DLD1 (cell line): ENCODE measurements around the gene CNDP2.
"Not testable (repeated sequence)": the region's sequence is repeated elsewhere in the genome, so short reads cannot be mapped to it uniquely, and the experiment has no call there.

Experiments
- in situ Hi-C: cut with HindIII; loops from 2 replicates; pipeline ENCODE4 v1.10.0; 2017; ENCODE audit warnings: low sequenced_read_pairs

The CNDP2 gene

DNA sequence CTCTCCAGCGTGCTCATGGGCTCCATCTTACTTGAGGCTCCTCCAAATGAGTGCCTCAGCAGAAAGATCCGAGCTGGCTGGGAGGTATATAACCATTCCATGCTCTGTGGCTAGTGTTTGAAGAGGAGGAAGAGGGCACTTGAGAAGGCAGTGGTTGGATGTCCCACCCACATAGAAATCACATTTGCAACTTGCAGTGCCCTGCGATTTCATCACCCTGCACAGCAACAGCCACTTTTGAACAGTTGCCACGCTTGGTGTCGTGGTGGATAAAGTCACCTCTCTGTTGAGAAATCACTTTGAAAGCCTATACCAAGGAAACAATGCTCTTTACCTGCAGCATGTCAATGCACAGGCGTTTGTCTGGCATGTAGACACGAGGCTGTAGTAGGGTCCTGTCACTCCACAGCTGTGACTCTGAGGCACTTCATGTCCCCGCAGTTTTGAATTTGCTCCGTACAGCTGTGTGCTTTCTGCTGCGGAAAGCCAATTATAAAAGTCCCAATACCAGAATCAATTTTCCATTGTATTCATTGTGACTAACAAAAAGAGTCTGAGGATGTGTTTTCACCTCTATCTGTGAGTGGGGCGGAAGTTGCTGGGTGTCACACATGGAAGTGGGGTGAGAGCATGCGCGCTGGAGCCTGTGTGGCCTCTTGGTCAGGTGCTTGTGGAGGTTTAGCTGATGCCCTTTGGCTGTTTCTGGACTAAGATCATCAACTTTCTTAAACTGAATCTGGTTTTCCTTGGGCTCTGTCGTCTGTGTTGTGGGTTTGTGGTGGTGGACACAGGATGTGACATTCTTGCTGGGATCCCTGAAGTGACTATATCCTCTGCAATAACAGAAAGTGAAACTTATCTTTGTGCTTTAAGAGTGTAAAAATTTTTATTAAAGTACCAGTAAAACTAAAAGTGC, 2.8 kb downstream of the CNDP2 start:
- in situ Hi-C loops: no loop called here

DNA sequence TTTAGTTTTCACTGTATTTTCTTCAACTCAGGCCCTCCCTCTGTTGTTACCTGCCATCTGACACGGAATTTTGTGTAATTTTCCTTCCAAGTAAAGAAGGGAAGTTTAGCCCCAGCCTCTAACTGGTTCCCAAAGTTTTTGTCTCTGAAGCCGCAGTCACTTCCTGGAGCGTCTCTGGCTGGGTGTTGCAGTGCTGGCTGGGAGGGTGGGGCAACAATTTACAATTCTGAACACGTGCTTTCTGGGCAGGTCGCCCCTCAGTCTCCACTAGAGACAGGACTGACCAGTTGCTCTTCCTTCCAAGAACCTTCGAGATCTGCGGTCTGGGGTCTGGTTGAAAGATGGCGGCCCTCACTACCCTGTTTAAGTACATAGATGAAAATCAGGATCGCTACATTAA, 3.5 kb downstream of the CNDP2 start:
- in situ Hi-C loops: no loop called here

DNA sequence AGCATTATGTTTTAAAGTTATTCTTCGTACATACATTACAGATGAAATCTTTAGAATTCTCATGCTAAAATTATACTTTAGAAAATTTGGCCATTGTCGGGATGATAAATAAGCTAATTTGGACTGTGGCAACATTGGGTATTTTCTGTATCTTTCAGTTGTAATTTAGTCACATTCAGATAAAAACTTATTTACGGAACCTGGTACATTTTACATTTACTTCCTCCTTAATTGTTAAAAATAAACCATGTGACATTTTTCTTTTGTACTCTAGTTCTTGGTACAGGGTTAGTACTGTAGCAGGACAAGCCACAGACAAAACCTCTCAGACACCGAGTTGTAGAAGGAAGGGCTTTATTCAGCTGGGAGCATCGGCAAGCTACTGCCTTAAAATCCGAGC, 4.2 kb downstream of the CNDP2 start:
- in situ Hi-C loops: no loop called here

DNA sequence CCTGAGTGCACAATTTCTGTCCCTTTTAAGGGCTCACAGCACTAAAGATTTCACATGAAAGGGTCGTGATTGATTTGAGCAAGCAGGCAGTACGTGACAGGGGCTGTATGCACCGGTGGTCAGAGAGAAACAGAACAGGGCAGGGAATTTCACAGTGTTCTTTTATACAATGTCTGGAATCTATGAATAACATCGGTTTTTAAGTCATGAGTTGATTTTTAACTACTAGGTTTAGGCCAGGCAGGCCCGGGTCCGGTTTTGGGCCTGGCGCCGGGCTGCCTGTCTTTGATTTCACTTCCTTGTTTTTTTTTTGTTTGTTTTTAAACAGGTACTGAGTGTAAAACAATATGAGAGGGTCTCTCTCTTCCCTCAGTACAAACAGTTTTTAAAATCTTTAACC, 4.6 kb downstream of the CNDP2 start:
- in situ Hi-C loops: not testable (repeated sequence)

DNA sequence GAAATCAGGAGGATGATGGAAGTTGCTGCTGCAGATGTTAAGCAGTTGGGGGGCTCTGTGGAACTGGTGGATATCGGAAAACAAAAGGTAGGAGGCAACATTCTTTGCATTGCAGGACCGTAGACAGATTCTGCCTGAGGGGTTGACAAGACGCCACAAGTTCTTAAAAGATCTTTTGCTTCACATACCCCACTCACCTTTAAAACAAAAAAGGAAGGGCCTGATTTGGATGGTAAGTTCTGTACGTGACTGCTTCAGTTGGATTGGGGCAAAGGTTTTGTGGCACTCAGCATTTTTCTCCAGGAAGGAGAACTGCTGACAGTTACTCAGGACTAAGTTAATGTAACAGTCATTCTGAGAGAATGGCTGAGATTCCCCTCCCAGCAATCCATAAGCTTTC, 5.2 kb downstream of the CNDP2 start:
- in situ Hi-C loops: no loop called here

DNA sequence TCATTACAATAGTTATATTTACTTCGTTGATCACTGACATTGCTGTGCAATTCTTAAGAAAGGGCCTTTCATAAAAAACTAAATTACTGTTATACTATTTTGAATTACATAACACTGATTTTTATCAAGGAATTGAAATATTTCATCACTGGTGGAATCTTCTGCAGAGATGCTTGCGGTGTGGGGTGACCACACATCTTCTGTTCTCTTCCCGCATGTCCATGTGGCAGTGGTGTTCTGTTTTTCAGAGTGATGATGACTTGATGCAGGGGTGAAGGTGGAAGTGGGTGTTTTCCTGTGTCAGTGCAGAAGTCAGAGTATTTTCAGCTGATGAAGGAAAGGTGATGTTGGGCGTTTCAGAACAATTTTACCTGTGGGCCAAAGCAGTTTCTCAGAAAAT, 7.0 kb downstream of the CNDP2 start:
- in situ Hi-C loops: no loop called here

DNA sequence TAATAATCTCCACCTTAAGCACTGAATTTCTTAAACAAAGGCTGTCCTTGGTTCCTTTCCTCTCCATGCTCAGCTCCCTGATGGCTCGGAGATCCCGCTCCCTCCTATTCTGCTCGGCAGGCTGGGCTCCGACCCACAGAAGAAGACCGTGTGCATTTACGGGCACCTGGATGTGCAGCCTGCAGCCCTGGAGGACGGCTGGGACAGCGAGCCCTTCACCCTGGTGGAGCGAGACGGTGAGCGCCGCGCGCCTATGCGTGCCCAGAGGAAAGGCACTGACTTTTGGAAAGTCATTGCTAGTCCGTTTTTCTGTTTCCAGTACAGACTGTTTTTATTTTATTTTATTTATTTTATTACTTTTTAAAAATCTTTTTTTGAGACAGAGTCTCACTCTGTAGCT, 9.6 kb downstream of the CNDP2 start:
- in situ Hi-C loops: no loop called here

DNA sequence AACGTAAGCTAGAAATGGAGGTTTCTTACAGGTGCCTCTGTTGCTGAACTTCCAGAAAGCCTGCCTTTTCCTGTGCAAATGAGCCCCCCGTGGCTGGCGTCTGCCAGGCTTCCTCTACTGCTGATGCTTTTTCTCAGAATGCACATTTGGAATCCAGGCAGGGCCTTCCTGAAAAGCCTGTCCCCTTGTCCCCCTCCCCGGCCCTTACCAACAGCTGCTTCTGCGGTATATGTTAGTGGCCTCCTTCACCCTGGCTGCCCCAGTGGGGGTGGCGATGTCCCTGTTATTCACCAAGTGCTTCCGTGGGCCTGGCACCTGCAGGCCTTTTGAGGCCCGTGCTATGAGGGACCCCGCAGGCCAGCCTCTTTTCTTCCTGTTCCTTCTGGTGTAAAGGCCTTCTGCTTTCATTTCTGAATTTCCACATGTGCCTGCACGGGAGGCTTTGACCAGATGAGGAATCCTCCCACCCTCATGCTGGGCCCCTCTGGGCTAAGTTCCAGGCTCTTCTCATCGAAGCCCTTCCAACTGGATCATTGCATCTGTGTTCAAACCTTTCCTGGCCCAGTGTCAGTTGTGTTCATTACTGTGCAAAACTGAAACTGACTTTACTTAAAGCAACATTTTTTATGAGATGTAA, 10.4 kb downstream of the CNDP2 start:
- in situ Hi-C loops: no loop called here

DNA sequence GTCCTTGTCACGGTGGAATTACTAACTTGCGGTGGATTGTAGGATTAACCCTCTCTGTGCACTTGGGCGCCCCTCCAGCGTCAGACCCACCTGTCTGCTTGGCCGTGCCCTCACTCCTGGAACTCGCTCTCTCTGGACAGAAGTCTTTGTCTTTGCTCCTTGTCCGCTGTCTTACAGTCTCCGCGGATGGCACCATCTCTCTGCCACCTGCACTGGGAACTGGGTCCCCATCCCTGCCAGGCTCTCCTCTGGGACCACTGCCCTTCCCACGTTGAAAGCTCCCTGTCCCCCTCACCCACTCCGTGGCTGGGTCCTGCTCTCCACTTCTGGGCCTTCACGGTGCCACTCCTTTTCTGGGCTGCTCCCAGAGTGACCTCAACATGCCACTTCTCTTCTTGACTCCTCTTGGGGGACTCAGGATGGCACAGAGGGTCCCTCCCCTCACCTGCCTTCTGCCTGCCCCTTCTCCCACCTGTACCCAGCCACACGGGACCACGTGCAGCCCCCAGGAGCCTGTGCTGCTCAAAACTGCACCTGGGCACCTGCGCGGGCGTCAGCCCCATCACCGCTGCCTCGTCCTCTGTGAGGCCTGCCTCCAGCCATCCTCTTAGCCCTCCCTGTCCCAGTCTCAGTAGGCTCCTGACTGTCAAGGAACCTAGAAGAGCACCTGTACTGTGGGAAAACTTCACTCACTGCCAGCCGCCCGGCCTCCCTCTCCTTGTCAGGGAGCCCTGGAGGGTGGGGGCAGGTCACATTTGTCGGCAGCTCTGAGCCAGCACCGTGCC, 11.1 kb downstream of the CNDP2 start:
- in situ Hi-C loops: no loop called here

DNA sequence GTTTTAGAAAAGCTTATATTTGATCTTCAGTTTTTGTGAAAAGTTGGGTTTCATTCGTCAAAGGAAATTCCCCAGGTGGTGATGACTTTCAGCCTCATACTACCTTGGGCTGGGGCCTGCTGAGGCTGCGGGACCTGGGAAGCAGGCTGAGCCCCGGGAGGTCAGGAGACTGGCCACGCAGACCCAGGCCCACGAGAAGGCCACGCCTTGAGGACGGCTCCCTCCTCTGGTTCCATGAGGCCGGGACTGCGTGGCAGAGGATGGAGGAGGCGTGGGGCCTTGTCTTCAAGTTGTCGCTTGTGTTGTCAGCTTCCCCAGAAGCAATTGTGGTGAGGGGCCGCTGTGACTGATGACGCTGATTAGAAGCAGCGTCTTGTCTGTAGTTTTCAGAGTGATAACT, 11.8 kb downstream of the CNDP2 start:
- in situ Hi-C loops: no loop called here

DNA sequence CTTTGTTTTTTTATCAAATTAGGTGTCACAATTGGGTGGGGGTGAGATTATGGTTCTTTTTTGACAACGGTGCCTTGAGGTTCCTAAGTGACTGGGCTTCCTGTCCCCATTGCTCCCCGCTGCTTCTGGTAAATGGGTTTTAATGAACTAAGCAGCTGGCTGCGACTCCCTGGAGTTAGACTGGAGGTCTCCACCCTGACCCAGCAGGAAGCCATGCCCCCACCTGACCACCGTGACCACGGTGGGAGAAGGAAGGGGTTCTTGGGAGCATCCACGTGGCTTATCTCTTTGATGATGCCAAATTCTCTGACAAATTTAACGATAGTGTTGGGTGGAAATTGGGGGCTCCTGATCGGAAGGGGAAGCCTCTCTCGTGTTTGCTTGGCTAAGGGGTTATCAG, 12.2 kb downstream of the CNDP2 start:
- in situ Hi-C loops: no loop called here

DNA sequence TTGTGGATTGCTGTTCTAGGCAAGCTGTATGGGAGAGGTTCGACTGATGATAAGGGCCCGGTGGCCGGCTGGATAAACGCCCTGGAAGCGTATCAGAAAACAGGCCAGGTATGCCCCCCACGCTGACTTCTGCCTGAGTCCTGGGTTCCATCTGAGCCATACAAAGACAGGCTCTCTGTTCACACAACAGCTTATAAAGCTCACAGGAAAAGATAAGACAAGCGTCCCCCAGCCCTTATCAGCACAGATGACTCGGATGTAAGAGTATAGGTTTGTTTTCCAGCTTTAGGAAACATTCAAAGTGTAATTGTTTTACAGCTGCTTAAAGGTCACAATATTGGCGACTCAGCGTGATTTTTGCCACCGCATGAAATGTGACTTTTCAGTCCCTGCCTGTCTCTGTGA, 12.7 kb downstream of the CNDP2 start:
- in situ Hi-C loops: no loop called here

DNA sequence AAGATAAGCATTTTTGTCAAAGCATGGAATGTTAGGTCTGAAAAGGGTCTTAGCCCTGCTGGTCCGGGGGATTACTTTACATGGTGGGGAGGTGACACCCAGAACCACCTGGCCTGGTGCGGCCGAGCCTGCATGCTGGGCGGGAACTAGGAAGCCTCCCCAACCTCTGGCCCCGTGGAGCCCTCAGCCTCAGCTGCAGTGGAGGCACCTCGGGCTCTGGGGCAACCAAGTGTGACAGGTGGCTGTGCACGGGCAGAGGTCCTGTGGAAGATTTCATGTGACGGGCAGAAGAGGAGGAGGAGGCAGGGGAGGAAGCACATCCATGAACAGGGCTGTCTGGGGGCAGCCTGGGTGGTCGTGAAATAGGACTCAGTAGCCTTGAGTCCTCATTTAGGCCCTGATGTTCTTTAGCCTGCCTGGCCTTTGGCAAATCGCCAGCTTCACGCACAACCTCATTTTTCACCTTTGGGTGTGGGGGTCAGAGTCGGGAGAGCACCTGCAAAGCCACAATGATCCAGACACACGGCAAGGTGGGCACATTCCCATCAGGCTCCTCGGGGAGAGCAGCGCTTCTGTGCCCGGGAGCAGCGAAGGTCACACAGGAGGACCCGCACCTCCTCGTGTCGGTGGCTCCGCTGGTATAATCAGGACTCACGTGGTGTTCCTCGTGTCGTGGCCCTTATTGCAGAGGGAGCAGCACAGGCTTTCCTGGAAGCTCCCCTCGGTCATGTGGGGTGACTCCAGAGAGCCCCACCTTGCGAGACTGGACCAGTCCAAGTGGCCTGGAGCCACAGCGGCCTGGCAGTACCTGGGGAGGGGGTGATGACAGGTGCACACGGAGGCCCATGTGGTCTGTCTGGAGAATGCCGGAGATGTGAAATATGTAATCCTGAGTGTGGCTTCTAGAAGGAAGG, 13.9 kb downstream of the CNDP2 start:
- in situ Hi-C loops: no loop called here

DNA sequence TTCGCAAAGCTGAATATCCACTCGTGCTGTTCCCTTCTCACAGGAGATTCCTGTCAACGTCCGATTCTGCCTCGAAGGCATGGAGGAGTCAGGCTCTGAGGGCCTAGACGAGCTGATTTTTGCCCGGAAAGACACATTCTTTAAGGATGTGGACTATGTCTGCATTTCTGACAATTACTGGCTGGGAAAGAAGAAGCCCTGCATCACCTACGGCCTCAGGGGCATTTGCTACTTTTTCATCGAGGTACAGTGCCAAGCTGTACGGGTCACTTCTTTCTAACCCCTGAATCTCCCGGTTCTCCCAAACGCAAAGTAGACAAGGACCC, 14.6 kb downstream of the CNDP2 start:
- in situ Hi-C loops: no loop called here

DNA sequence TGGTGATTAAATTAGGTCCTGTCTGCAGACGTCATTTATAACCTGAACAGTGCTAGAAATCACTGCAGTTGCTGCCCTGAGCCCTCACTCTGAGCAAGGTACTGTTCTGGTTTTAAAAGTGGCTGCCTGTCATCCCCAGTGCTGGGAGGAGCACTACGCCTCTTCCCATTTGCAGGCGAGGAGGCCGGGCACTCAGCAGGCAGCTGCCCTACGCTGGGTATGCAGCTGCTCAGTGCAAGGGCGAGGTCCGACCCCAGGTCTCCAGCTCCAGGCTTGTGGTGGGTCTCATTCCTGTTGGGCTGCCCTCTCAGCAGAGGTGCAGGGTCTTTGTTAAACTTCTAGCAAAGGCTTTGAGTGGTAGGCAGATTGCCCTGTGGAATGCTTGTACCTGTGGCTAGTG, 15.7 kb downstream of the CNDP2 start:
- in situ Hi-C loops: no loop called here

DNA sequence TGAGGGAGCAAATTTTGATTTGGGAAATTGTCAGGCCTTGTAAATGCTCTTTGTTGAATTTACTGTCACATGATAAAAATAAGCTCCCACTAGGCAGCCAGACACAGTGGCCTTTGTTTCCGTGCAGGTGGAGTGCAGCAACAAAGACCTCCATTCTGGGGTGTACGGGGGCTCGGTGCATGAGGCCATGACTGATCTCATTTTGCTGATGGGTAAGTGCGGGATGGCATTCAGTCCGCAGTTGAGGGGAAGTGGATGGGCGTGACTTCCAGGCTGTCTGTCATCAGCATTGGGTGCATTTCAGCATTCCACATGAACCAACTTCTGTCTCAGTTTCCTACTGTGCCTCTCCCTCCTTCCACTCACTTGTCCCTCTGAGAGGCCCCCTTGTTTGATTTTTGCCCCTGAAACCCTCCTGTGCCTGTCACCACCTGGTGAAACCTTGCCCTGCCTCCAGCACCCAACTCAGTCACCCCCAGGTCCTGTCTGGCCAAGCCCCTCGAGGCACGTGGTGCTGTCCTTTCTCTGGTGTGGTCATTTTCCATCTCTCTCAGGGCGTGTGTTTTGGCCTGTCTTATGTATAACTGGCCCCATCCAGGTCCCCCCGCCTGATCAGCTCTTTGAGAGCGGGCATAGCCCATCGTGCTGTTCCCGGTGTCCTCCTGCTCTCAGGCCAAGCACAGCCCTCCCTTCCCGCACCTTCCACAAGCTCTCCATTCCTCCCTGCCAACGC, 16.3 kb downstream of the CNDP2 start:
- in situ Hi-C loops: no loop called here

DNA sequence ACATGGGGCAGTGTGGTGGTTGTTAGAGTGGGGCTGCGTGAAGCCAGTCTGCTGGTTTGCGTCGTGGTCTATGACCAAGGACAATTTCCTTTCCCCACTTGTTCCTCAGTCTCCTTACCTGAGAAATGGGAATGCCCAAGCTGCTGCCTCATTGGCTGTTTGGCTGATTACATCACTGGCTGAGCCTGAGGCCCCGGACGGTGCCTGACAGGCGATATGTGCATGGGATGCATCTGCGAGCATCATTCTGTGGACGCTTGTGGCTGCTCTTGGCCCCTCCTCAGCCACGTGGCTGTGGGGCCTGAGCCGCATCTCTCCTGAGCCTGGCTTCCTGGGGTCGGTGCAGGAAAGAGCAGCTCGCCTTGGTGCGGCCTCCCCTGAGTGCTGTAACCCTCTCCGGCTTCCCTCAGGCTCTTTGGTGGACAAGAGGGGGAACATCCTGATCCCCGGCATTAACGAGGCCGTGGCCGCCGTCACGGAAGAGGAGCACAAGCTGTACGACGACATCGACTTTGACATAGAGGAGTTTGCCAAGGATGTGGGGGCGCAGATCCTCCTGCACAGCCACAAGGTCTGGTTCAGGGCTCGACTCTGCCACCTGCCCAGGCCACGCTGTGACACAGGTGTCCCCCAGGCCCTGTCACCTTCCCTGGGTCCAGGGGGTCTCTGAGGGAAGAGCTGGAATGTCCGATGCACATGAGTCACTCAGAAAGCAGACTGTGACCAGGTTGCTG, 17.2 kb downstream of the CNDP2 start:
- in situ Hi-C loops: no loop called here

DNA sequence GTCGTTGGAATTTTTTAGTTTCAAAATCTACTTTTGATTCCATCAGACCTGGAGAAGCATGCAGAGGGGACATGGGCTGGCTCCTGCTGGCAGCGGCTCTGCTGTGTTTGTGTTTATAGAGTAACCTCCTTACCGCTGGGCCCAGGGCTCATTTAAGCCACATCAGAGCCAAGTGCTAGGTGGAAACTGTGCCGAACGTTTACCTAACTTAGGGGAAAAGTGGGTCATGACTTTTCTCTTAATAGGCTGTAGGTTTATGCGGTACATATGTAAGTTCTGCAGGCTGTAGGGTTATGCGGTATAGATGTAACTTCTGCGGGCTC, 17.7 kb downstream of the CNDP2 start:
- in situ Hi-C loops: no loop called here

DNA sequence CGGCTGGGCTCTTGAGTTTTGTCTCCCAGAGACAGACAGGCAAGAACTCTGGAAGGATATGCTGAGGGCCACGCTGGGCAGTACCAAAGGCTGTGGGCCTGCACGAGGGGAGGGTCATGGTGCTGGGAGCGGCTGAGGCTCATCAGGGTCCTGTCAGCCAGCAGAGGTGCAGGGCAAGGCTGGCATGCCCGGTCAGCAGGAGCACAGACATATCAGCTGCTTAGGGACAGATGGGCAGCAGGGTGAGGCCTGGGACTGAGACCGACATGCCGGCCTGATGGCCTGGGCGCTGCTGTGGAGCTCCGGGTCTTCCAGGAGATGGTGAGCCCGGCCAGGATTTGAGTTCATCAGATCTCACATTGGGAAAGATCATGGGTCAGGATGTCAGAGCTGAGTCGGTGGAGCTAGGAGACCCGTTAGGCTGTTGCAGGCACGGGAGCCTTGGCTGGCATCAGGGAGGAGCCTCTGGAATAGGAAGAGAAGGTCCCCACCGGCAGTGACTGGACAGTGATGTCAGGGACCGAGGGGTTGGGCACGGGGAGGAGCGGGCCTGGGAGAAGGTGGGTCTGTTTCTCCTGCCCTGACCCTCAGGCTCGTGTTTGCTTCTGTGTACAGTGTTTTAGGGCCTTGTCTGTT, 18.8 kb downstream of the CNDP2 start:
- in situ Hi-C loops: no loop called here
